Measurements from ENCODE around the gene KIRREL3. TPM values are rescaled to one million over a fixed set of nuclear protein-coding genes. Genes with fewer than 3 reads are reported as not detected.

KIRREL3 gene
- total and polyA plus RNA-seq, 2 donors (not counting 3 experiments of a cell fraction or from before 2014, with no cell fraction given): not detected

DNA sequence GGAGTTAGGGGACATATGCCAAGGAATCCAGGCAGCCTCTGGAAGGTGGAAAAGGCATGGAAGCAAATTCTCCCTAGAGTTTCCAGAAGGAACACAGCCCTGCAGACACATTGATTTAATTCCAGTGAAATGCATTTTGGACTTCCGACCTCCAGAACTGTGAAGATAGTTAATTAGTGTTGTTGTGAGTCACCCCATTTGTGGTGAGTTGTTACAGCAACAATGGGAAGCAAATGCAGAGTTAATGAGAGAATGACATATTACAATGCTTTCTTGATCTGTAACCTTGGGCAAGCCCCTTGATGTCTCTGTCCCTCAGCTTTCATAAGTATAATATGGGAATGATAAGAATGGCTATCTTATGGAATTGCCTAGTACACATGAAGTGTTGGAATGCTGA, 178.7 kb downstream of the KIRREL3 start:
- Histone ChIP-seq H3K4me1 (ENCODE audit: control insufficient read depth, extremely low read depth, insufficient read depth, low read length) (no peaks in the 10 kb centered on the region), H3K27ac (ENCODE audit: insufficient read depth, low read depth, low read length) (no peak overlapping the region), H3K9me3 (replicated peaks; ENCODE audit: control insufficient read depth, insufficient read depth, low read length) (no peaks in the 10 kb centered on the region), H3K79me2 (ENCODE audit: control insufficient read depth, insufficient read depth, low read length) (no peaks in the 10 kb centered on the region), H3K27me3 (ENCODE audit: control insufficient read depth in 2 of 2, insufficient read depth in 2 of 2, low read length in 2 of 2) (no peaks in the 10 kb centered on the region), H3K9ac (replicated peaks; ENCODE audit: extremely low read depth, insufficient read depth, low read length) (no peak overlapping the region), H4K20me1 (replicated peaks; ENCODE audit: control insufficient read depth, extremely low read depth, insufficient read depth, low read length) (no peaks in the 10 kb centered on the region), H3K36me3 (ENCODE audit: control insufficient read depth in 2 of 2, extremely low read depth in 1 of 2, insufficient read depth in 2 of 2, low read length in 2 of 2) (no peaks in the 10 kb centered on the region), H3K4me3 (replicated peaks in 1 of 3; ENCODE audit: insufficient read depth in 1 of 3, low read depth in 1 of 3, low read length in 3 of 3) (no peak overlapping the region), H3K4me2 (ENCODE audit: insufficient read depth, low read length) (no peak overlapping the region), H2AFZ (ENCODE audit: low read depth, low read length) (no peak overlapping the region), H3K9me1 (replicated peaks; ENCODE audit: control insufficient read depth, extremely low read depth, insufficient read depth, low read length) (no peaks in the 10 kb centered on the region)
- ChIA-PET CTCF (no interaction called here), POLR2A (no interaction called here)
- dilution Hi-C loops (cut with MboI; ENCODE audit: extremely low pct_ligation_motif_present, low sequenced_read_pairs): no loop called here
- intact Hi-C loops (cut with micrococcal nuclease): no loop called here
- no TSS peak for BruUV-seq (replicated peaks)
- TF ChIP-seq EZH2 (IDR thresholded peaks at IDR 0.05; ENCODE audit: borderline replicate concordance, low read depth, low read length, severe bottlenecking) (no peak), MYC (IDR thresholded peaks at IDR 0.05; ENCODE audit: low read depth, low read length) (no peak)
- FAIRE-seq: no peak
- DNase-seq (ENCODE audit: low read depth, low spot score): no peak

GRCh38 chr11:126819194-126819593, 181.4 kb downstream of the KIRREL3 start:
- CTCF ChIA-PET: no interaction called here
- no peaks in the 10 kb centered on the region for H4K20me1 ChIP-seq (replicated peaks; ENCODE audit: control insufficient read depth, extremely low read depth, insufficient read depth, low read length)
- H3K9me1 ChIP-seq (replicated peaks; ENCODE audit: control insufficient read depth, extremely low read depth, insufficient read depth, low read length): no peaks in the 10 kb centered on the region
- H2AFZ ChIP-seq (ENCODE audit: low read depth, low read length): no peak overlapping the region
- no peaks in the 10 kb centered on the region for H3K79me2 ChIP-seq (ENCODE audit: control insufficient read depth, insufficient read depth, low read length)
- no peak for DNase-seq (ENCODE audit: low read depth, low spot score)
- no peaks in the 10 kb centered on the region for H3K9me3 ChIP-seq (replicated peaks; ENCODE audit: control insufficient read depth, insufficient read depth, low read length)
- TF ChIP-seq CTCF (IDR thresholded peaks at IDR 0.05; ENCODE audit: extremely low read depth in 1 of 2, insufficient read depth in 1 of 2, low read depth in 1 of 2, low read length in 2 of 2): no peak
- no peak for TF ChIP-seq EZH2 (IDR thresholded peaks at IDR 0.05; ENCODE audit: borderline replicate concordance, low read depth, low read length, severe bottlenecking)
- no peak for TF ChIP-seq JUN (IDR thresholded peaks at IDR 0.05; ENCODE audit: borderline replicate concordance, insufficient read depth, insufficient read length, low read depth)
- TF ChIP-seq FOS (IDR thresholded peaks at IDR 0.05; ENCODE audit: borderline replicate concordance, insufficient read depth, low read length): no peak
- TF ChIP-seq POLR2AphosphoS5 (IDR thresholded peaks at IDR 0.05; ENCODE audit: insufficient read depth, low read depth, low read length): no peak
- TF ChIP-seq POLR2A (IDR thresholded peaks at IDR 0.05; ENCODE audit: low read depth, low read length): no peak
- TF ChIP-seq MYC (IDR thresholded peaks at IDR 0.05; ENCODE audit: low read depth, low read length): no peak
- no peak for TF ChIP-seq MAX (IDR thresholded peaks at IDR 0.05; ENCODE audit: insufficient read depth, insufficient read length)
- TF ChIP-seq GATA2 (IDR thresholded peaks at IDR 0.05; ENCODE audit: insufficient read depth, insufficient read length, low read depth, low read length): no peak
- H3K36me3 ChIP-seq (ENCODE audit: control insufficient read depth in 2 of 2, extremely low read depth in 1 of 2, insufficient read depth in 2 of 2, low read length in 2 of 2): no peaks in the 10 kb centered on the region
- H3K27me3 ChIP-seq (ENCODE audit: control insufficient read depth in 2 of 2, insufficient read depth in 2 of 2, low read length in 2 of 2): no peaks in the 10 kb centered on the region
- no peak overlapping the region for H3K9ac ChIP-seq (replicated peaks; ENCODE audit: extremely low read depth, insufficient read depth, low read length)
- no peaks in the 10 kb centered on the region for H3K4me1 ChIP-seq (ENCODE audit: control insufficient read depth, extremely low read depth, insufficient read depth, low read length)
- BruUV-seq (replicated peaks): no TSS peak
- intact Hi-C loops (cut with micrococcal nuclease): no loop called here
- dilution Hi-C loops (cut with MboI; ENCODE audit: extremely low pct_ligation_motif_present, low sequenced_read_pairs): no loop called here
- H3K4me2 ChIP-seq (ENCODE audit: insufficient read depth, low read length): no peak overlapping the region
- POLR2A ChIA-PET: no interaction called here
- no peak for FAIRE-seq
- H3K27ac ChIP-seq (ENCODE audit: insufficient read depth, low read depth, low read length): no peak overlapping the region
- no peak overlapping the region for H3K4me3 ChIP-seq (replicated peaks in 1 of 3; ENCODE audit: insufficient read depth in 1 of 3, low read depth in 1 of 3, low read length in 3 of 3)

All from endothelial cell of umbilical vein (primary cell).